ENCODE data around the gene ACTL6A.

DNA sequence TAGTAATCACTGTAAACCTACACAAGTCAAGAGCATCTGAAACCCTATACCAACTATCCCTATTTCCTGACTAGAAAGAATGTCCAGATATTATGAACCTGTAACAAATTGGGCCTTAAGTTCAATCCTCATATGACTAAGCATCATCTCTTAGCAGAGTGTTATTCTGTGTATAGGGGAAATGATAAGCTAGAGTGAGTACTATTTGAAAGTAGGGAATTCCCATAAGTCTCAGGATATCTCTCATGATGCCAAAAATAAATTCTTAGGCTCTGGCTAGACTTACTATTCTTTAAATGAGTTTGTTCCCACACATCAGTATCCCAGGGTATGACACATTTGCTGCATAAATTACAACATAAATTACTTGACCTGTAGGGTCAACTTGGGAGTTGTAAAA, 26.4 kb downstream of the ACTL6A start:
- TF ChIP-seq, protein P1, sequence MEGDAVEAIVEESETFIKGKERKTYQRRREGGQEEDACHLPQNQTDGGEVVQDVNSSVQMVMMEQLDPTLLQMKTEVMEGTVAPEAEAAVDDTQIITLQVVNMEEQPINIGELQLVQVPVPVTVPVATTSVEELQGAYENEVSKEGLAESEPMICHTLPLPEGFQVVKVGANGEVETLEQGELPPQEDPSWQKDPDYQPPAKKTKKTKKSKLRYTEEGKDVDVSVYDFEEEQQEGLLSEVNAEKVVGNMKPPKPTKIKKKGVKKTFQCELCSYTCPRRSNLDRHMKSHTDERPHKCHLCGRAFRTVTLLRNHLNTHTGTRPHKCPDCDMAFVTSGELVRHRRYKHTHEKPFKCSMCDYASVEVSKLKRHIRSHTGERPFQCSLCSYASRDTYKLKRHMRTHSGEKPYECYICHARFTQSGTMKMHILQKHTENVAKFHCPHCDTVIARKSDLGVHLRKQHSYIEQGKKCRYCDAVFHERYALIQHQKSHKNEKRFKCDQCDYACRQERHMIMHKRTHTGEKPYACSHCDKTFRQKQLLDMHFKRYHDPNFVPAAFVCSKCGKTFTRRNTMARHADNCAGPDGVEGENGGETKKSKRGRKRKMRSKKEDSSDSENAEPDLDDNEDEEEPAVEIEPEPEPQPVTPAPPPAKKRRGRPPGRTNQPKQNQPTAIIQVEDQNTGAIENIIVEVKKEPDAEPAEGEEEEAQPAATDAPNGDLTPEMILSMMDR (IDR thresholded peaks at IDR 0.05; ENCODE audit: borderline replicate concordance, extremely low read depth, low read length, poor library complexity, severe bottlenecking) = no peak
- no peak for TF ChIP-seq EZH2 (IDR thresholded peaks at IDR 0.05; ENCODE audit: borderline replicate concordance, low read depth, low read length, severe bottlenecking)

Data from DND-41 (cell line).